ENCODE results near the gene NUP50. TPM values are rescaled to one million over a fixed set of nuclear protein-coding genes. Genes with fewer than 3 reads are reported as not detected.

NUP50 gene
- total RNA-seq (2014; rRNA removed; shearing (Covaris generic)): 70.9 and 121 TPM in 2 replicates

- DNase-seq (ENCODE audit: low spot score): peak; percentile 91
Measured at GRCh38 chr22:45163451-45164269, at the start of gene NUP50. Gene NUP50 (plus strand): TSS chr22:45163925. CDS start chr22:45168178, 4,253 bp downstream.

GRCh38 chr22:45120440-45120839, 43.3 kb upstream of the NUP50 start:
- no peak for DNase-seq (ENCODE audit: low spot score)

- DNase-seq (ENCODE audit: low spot score): no peak
Measured at GRCh38 chr22:45120931-45121330, 42.8 kb upstream of the NUP50 start.

- no peak for DNase-seq (ENCODE audit: low spot score)
Measured at GRCh38 chr22:45124176-45124847, 39.4 kb upstream of the NUP50 start.

GRCh38 chr22:45125188-45125587, 38.5 kb upstream of the NUP50 start:
- no peak for DNase-seq (ENCODE audit: low spot score)

GRCh38 chr22:45127866-45128265, 35.9 kb upstream of the NUP50 start:
- no peak for DNase-seq (ENCODE audit: low spot score)

GRCh38 chr22:45129703-45130524, 33.8 kb upstream of the NUP50 start:
- DNase-seq (ENCODE audit: low spot score): no peak

GRCh38 chr22:45130891-45131290, 32.8 kb upstream of the NUP50 start:
- no peak for DNase-seq (ENCODE audit: low spot score)

- DNase-seq (ENCODE audit: low spot score): no peak
Measured at GRCh38 chr22:45131749-45132148, 32.0 kb upstream of the NUP50 start.

GRCh38 chr22:45134313-45134712, 29.4 kb upstream of the NUP50 start:
- no peak for DNase-seq (ENCODE audit: low spot score)

- no peak for DNase-seq (ENCODE audit: low spot score)
Measured at GRCh38 chr22:45136594-45136993, 27.1 kb upstream of the NUP50 start.

- no peak for DNase-seq (ENCODE audit: low spot score)
Measured at GRCh38 chr22:45139693-45140092, 24.0 kb upstream of the NUP50 start.

- DNase-seq (ENCODE audit: low spot score): no peak
Measured at GRCh38 chr22:45142376-45142775, 21.3 kb upstream of the NUP50 start.

- DNase-seq (ENCODE audit: low spot score): no peak
Measured at GRCh38 chr22:45144916-45145315, 18.8 kb upstream of the NUP50 start.

- DNase-seq (ENCODE audit: low spot score): no peak
Measured at GRCh38 chr22:45149671-45150070, 14.1 kb upstream of the NUP50 start.

- DNase-seq (ENCODE audit: low spot score): no peak
Measured at GRCh38 chr22:45150139-45150538, 13.6 kb upstream of the NUP50 start.

GRCh38 chr22:45151503-45151902, 12.2 kb upstream of the NUP50 start:
- no peak for DNase-seq (ENCODE audit: low spot score)

GRCh38 chr22:45154383-45154782, 9.3 kb upstream of the NUP50 start:
- no peak for DNase-seq (ENCODE audit: low spot score)

- no peak for DNase-seq (ENCODE audit: low spot score)
Measured at GRCh38 chr22:45155050-45155840, 8.5 kb upstream of the NUP50 start.

- DNase-seq (ENCODE audit: low spot score): no peak
Measured at GRCh38 chr22:45157907-45158306, 5.8 kb upstream of the NUP50 start.
